K562 treated with DMSO at 1 percent for 4 hours (cell line): Measurements from ENCODE around the gene ZKSCAN8. TPM values are rescaled to one million over a fixed set of nuclear protein-coding genes. Genes with fewer than 3 reads are reported as not detected.

ENCODE experiments used
- total RNA-seq: library from RNA; unstranded; fragments of 300-600 nt; gene quantifications from 2 replicates; pipeline ENCODE4 v1.2.3, GENCODE V29; 2022; ENCODE audit not compliant: insufficient read depth

Gene ZKSCAN8
- total RNA-seq: 11.6 and 19.4 TPM in 2 replicates

GRCh38 chr6:28141500-28142329, at the start of gene ZKSCAN8:
Gene ZKSCAN8, plus strand, starts transcription at chr6:28141883. Its CDS starts 6,525 bp downstream, at chr6:28148408.

GRCh38 chr6:28124350-28124970, 17.2 kb upstream of the ZKSCAN8 start, which contains the start of gene ZSCAN16:
Gene ZSCAN16, plus strand, starts transcription at chr6:28124609. Its CDS starts 835 bp downstream, at chr6:28125444.

Other genes starting within 250 kb of the ZKSCAN8 start
- gene OR2B2, start 229.5 kb upstream of the ZKSCAN8 start, total RNA-seq: not detected in 2 replicates
- 6.2 and 7.1 TPM in 2 replicates for gene OR2B6, start 184.6 kb upstream of the ZKSCAN8 start, total RNA-seq
- gene ZNF165, start 61.3 kb upstream of the ZKSCAN8 start, total RNA-seq: 1.6 and 2.1 TPM in 2 replicates
- not detected in 2 replicates for gene ZSCAN16, start 17.3 kb upstream of the ZKSCAN8 start, total RNA-seq
- gene ZSCAN9, start 83.4 kb downstream of the ZKSCAN8 start, total RNA-seq: 18.1 and 19.4 TPM in 2 replicates
- gene ZKSCAN4, start 110.4 kb downstream of the ZKSCAN8 start, total RNA-seq: 6.0 and 6.2 TPM in 2 replicates
- gene NKAPL, start 117.4 kb downstream of the ZKSCAN8 start, total RNA-seq: not detected in 2 replicates
- gene ZSCAN26, start 125.3 kb downstream of the ZKSCAN8 start, total RNA-seq: 4.1 and 5.6 TPM in 2 replicates
- gene PGBD1, start 139.7 kb downstream of the ZKSCAN8 start, total RNA-seq: 7.1 and 8.1 TPM in 2 replicates
- gene ZSCAN31, start 194.3 kb downstream of the ZKSCAN8 start, total RNA-seq: 5.8 and 7.0 TPM in 2 replicates
- 4.3 and 4.5 TPM in 2 replicates for gene ZKSCAN3, start 208.1 kb downstream of the ZKSCAN8 start, total RNA-seq